ENCODE data around the gene RAD51B.

DNA sequence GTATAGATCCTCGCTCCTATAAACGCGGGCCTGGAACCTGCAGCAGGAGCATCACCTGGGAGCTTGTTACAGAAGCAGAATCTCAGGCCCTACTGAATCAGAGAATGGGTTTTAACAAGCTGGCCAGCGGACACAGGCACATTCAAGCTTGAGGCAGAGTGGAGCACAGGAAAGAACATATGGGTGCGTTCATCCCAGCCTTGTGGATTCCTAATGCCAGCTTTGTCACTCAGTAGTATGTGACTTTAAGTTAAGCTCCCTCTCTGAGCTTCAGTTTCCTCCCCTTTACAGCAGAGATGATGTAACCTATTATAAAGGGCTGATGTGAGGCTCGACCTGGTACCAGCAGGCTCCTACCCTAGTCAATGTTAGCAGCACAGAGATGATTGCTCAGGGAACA is 768.4 kb downstream of the RAD51B start:
- TF ChIP-seq, protein P1, sequence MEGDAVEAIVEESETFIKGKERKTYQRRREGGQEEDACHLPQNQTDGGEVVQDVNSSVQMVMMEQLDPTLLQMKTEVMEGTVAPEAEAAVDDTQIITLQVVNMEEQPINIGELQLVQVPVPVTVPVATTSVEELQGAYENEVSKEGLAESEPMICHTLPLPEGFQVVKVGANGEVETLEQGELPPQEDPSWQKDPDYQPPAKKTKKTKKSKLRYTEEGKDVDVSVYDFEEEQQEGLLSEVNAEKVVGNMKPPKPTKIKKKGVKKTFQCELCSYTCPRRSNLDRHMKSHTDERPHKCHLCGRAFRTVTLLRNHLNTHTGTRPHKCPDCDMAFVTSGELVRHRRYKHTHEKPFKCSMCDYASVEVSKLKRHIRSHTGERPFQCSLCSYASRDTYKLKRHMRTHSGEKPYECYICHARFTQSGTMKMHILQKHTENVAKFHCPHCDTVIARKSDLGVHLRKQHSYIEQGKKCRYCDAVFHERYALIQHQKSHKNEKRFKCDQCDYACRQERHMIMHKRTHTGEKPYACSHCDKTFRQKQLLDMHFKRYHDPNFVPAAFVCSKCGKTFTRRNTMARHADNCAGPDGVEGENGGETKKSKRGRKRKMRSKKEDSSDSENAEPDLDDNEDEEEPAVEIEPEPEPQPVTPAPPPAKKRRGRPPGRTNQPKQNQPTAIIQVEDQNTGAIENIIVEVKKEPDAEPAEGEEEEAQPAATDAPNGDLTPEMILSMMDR (IDR thresholded peaks at IDR 0.05), result no peak
- TF ChIP-seq POLR2AphosphoS5 (IDR thresholded peaks at IDR 0.05) (no peak), POLR2A (IDR thresholded peaks at IDR 0.05) (no peak)
